Stimulated activated CD8-positive, alpha-beta memory T cell treated with anti-CD3 and anti-CD28 coated beads, Interleukin-4, amount 100 ng/mL, for 4 hours (primary cell): ENCODE data around the gene TMEM54.

Experiments used
- DNase-seq, 2 donors: peaks; one replicate each; pipeline ENCODE4 v3.0.0-alpha.2; 2020; ENCODE audit warnings: low read depth in 2 of 2, low spot score in 1 of 2

The TMEM54 gene

DNA sequence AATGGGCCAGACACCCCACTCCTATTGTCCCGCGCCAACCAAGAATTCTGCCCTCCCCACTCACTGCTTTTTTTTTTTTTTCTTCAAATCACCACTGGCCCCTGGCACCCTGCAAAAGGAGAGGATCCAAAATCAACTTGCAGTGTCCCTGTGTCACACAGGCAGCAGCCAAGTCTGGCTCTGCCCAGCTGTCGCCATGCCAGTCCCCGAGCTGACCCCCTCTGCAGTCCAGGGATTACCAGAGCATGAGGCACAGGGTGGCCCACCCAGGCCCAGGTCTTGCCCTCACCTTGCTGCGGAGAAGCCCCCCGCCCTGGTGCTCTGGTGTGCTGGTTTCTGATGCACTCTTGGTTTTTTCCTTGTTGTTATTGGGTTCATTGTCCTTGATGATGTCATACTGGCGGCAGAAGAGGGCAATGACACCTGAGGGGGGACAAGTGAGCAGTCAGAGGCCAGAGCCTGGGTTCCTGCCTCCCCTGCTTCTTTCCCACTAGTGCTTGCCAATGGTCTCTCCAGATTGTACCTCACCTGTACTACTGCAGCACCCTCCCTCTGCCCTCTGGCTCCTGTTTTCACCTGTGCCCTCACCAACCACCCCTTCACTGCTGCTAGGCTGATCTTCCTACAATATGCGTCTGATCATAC, 36.7 kb downstream of the TMEM54 start:
- DNase-seq = no peak

DNA sequence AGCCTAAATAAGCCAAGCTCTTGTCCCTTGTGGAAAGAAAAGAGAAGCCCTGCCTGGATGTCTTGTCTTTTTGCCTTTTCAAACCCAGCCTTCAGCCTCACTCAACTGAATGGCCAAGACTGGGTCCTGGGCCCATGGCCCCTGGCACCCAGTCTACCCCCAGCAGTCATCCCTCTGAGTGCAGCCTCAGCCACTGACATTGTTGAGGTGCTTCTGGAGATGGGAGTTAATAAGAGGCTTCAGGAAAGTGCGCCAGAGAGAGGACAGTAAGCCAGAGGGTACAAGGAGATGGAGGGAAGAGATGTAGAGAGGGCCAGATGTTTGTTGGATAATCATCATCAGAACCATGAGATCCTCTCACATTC, 37.3 kb downstream of the TMEM54 start:
- DNase-seq = no peak

DNA sequence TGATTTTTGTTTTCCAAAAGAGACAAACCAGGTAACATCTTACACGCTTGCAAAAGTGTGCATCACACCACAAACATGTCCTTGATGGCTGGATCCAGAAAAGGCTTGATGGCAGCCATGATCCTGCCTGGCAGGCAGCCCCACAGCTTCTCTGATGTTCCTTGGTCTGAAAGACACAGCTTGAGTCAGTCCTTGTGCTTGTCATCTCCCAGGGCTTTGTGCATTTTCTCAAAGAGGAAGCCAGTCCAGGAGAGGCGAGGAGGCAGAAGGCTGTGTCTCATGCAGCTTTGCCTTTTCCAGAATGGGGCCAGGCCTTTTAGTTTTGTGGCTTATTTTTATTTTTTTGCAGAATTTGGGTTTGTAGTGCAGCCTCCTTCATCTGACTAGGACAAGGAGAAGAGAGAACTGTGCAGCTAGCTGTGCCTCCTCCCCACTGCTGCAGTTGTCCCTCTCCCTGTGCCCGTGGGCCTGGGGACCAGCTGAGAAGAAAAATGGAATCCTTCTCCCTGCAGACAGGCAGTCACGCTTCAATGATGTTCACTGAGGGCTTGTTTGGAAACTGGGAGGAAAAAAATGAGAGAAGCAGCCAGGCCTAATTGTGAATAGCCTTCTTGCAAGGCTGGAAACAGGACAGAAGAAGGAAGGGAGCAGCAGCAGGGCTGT, 37.8 kb downstream of the TMEM54 start:
- no peak for DNase-seq

DNA sequence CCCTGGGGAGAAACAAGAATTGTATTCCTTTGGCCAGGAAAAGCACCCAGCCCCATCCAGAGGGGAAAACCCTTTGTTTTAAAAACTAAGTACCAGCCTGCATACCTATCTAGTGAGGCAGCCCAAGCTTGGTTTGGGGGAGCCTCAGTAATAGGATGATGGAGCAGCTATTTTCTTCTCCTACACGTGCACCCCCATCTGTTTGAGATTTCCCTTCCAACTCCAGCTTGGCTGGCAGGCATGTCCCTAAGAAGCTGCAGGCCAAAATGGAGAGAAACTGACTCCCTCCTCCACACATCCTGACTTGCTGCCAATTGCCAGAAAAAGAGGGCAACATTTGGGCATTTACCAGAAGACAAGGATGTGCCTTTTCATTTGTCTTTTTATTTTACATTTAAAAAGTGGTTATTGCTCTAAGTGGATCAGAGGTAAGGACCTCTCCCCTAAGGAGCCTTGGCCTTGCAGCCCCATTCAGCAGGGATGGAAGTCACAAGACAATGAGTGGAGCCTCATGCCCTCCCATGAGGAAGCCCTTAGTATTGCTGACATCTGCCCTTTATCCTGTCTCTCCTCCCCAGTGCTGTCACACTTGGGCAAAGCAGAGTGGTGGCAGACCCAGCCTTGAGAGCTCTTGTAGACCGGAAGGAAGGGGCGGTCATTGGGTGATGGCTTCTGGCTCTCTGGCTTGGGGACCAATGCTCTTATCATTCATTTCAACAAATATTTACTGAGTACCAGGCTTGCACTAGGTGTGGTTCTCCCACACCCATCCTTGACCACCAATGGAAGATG, 39.1 kb downstream of the TMEM54 start:
- DNase-seq = no peak

DNA sequence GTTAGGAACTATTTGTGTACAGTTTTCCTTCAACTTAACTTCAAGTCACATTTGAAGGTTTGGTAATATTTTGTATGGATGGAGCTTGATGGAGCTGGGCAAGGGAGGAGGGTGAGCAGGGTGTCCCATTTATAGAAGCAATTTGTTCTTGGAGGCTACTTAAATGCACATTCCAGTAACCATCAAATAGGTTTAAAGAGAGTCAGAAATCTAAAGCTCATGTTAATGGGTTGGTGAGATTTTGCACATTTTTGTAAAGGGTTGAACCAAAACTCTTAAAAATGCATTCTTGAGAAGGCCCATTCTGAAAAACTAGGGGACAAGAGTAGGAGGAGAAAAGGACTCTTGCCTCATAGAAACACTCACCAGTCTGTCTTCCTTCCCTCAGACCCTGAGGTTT, 40.6 kb downstream of the TMEM54 start:
- no peak for DNase-seq

DNA sequence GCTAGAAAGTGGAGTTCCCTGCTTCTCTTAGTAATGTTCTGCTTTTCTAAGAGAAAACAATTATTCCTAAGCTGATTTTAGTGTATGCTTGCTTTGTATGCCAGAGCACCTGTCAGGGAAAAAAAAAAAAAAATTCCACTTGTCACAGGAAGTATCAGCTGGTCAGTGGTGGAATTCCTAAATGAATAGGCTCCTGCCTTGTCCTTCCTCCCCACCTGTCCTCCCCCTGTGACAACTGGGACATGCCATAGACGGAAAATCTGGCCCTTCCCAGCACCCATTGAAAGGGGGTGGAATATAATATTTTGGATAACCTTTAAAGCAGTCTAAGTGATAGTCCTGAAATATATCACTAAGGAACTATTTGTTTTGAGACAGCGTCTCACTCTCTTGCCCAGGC, 41.3 kb downstream of the TMEM54 start:
- no peak for DNase-seq

DNA sequence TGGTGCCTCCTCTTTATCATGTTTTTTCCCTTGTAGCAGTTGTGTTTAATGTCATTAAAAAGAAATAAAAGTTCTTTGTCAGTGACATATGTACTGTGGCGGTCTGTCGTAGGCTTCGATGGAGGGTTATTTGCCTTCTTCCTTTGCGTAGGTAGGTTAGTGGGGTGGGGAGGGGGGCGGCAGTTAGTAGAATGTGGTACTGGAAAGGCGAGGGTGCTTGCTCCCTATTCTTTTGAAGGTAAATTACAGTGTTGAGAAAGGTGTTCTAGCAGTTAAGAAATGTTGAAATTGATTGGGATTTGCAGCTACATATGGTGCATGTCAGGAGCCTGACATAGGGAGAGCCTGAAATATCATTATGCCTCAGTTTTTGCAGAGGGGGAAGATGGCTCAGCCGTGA, 42.4 kb downstream of the TMEM54 start:
- DNase-seq = no peak

DNA sequence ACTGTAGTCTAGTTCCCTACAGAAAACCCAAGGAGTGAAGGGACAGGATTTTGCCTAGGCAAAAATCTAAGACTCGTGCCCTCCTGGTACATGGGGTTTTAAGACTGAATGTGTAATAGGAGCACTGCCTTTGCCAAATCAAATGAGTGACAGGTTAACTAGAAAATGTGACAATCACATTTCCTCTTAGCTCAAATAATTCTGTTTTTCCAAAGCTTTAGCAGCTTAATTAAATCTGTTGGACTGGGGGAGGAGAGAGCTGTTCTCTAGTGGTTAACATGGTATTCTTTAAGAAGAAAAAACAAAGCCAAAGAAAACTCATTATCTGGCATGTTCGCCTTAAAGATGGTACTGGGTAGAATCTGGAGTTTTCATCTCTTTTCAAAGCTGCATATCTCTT, 43.1 kb downstream of the TMEM54 start:
- no peak for DNase-seq

DNA sequence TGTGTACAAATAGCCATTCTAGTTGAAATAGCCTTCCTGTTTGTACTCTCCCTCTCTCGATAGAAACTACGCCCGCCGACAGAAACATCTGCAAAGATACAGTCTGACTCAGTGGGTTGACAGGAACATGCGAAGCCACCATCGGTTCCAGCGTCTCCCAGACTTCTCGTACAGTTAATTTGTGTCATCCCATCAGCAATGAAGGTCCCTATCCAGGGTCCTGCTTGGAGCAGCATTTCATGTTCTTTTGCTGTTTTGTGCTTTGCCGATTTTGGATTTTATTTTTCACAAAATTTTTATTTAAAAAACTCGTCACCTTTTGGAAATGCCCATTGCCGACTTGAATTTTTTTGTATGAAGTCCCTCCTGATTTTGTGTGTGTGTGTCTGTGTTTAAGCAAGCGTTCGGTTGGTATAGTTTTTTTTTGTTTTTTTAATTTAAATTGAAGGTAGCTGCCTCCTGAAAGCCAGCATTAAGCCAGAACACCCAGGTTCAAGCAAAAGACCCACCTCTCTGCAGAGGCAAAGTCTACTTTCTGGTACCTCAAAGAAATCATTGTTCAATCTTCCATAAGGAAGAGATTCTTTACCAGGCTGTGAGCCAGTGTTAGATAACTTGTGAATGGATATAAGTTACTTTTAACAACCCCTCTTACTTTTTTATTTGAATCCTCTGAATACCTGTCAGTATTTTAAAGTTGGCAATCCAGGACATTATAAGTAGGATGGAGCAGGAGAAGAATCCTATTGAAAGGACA, 45.1 kb downstream of the TMEM54 start:
- no peak for DNase-seq

DNA sequence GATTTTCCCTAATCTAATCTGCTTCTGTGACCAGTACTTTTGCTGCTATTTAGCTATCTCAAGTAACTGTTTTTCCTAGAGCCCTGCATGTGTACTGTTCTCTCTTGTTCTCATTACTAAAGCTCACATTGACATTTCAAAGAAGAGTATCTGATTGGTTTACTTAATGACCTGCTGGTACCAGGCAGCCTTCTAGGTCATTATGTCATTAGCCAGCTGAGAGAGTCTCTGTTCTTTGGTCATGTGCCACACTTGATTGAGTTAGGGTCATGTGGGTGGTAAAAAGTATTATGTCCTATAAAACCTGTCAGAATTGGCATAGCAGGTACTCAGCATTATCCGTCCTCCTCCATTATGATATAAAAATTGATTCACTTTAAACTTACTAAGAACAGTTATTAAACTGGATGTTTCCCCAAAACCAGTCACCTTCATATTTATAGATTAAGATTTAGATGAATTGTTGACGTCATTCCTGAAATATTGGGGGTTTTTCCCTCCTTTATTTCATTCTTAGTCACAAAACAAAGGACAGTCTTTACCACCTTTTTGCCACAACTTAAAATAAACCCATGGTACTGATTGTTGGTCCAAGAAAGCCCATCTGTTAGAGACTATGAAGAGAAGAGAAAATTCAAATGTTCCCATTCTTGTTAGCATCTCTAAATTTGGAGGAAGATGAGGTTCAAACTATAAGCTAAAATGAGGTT, 52.7 kb downstream of the TMEM54 start:
- no peak for DNase-seq
